HG03575 (cell line): ENCODE measurements around the gene BICRAL.

Experiments used
- ATAC-seq: cut with Tn5 transposase; IDR thresholded peaks from one replicate; pipeline ENCODE4 v1.9.1; 2021; ENCODE audit not compliant: unreplicated experiment, insufficient number of reproducible peaks, low FRiP score; ENCODE audit errors: extremely low read depth

The BICRAL gene

GRCh38 chr6:42914546-42914945 lies 132.7 kb downstream of the BICRAL start:
- no peak for ATAC-seq

- no peak for ATAC-seq
Observed at GRCh38 chr6:42915732-42916131, 133.9 kb downstream of the BICRAL start, which contains the start of gene PTCRA. Gene PTCRA (plus strand): TSS chr6:42916053. CDS start chr6:42916070, 17 bp downstream.

- ATAC-seq = no peak
Observed at GRCh38 chr6:42916288-42916687, 134.4 kb downstream of the BICRAL start.
